HCT116 (cell line): Measurements from ENCODE around the gene GDF10. TPM values are rescaled to one million over a fixed set of nuclear protein-coding genes. Genes with fewer than 3 reads are reported as not detected.

Experiments used
- ATAC-seq: fragments of 200-7000 bp; cut with Tn5 transposase; 2 replicates; pipeline ENCODE4 v1.9.1; 2020; ENCODE audit warnings: mild to moderate bottlenecking, moderate library complexity
- BruUV-seq: library from RNA; stranded (reverse); fragments of 400-500 nt; replicated peaks from 2 replicates; lab custom pipeline; 2021; lab: Mats Ljungman, UMichigan
- CTCF ChIA-PET: fragments of 300-600 bp; sonication (Branson Sonifier 250); formaldehyde crosslinking; loops from one replicate; lab custom pipeline; 2021; ENCODE audit warnings: antibody characterized with exemption; lab: Charles Lee
- POLR2A ChIA-PET: fragments of 300-600, 350-600 bp; sonication (Branson Sonifier 250); formaldehyde crosslinking; loops from one replicate; lab custom pipeline; 2021; ENCODE audit warnings: antibody characterized with exemption; lab: Charles Lee
- RAD21 ChIA-PET, 2 experiments: fragments of 300-600 bp; sonication (Branson Sonifier 250); formaldehyde crosslinking; loops; one replicate each; lab custom pipeline; 2023; ENCODE audit warnings: low total read pairs in 2 of 2; ENCODE audit not compliant: uncharacterized antibody in 2 of 2, unreplicated experiment in 2 of 2, low non-redundant PET in 1 of 2; lab: Charles Lee
- DNase-seq: peaks from one replicate; pipeline ENCODE4 v3.0.0-alpha.2; 2010; ENCODE audit warnings: low read depth, low spot score
- H2AFZ ChIP-seq: fragments of 200-600 bp; shearing (Covaris generic), sonication (generic); 2 replicates; pipeline ENCODE4 v1.6.1; 2017; ENCODE audit warnings: low read depth, mixed run types, mixed read lengths, antibody characterized with exemption, low read length; ENCODE audit not compliant: poor library complexity, severe bottlenecking
- H3K27ac ChIP-seq: 2 replicates; pipeline ENCODE4 v1.5.1; 2012; ENCODE audit warnings: low read depth, low read length
- H3K27me3 ChIP-seq: fragments of 200-600 bp; sonication (generic); 2 replicates; pipeline ENCODE4 v1.6.1; 2016; ENCODE audit warnings: mixed run types, low read length, mixed read lengths; ENCODE audit not compliant: insufficient read depth
- H3K36me3 ChIP-seq, 2 experiments: fragments of 200-500 bp in 1 of 2; fragments of 200-600 bp in 1 of 2; sonication (Bioruptor generic) in 1 of 2; sonication (generic) in 1 of 2; 2 replicates each; pipeline versions ENCODE4 v1.5.1 to v1.6.1; 2014 to 2016; ENCODE audit warnings: low read length in 2 of 2, inconsistent platforms in 1 of 2, mixed read lengths in 1 of 2, mixed run types in 1 of 2; ENCODE audit not compliant: insufficient read depth in 2 of 2, control insufficient read depth in 1 of 2
- H3K4me1 ChIP-seq, 2 experiments: fragments of 200-600 bp in 1 of 2; sonication (generic) in 1 of 2; 2 replicates each; pipeline versions ENCODE4 v1.5.1 to v1.6.1; 2012 to 2017; ENCODE audit warnings: low read length in 2 of 2, inconsistent platforms in 1 of 2, mild to moderate bottlenecking in 1 of 2, mixed read lengths in 1 of 2, mixed run types in 1 of 2, moderate library complexity in 1 of 2; ENCODE audit not compliant: insufficient read depth in 2 of 2, control insufficient read depth in 1 of 2
- H3K4me2 ChIP-seq: fragments of 200-600 bp; sonication (generic); 2 replicates; pipeline ENCODE4 v1.6.1; 2017; ENCODE audit warnings: mixed run types, low read length, mixed read lengths
- H3K4me3 ChIP-seq, 2 experiments: fragments of 200-600 bp in 1 of 2; sonication (generic) in 1 of 2; replicated peaks in 1 of 2; 2 replicates each; pipeline ENCODE4 v1.5.1; 2011 to 2016; ENCODE audit warnings: low read length in 2 of 2, control low read depth in 1 of 2, low read depth in 1 of 2, mild to moderate bottlenecking in 1 of 2, mixed read lengths in 1 of 2, mixed run types in 1 of 2
- H3K79me2 ChIP-seq: fragments of 200-600 bp; sonication (generic); 2 replicates; pipeline ENCODE4 v1.6.1; 2017; ENCODE audit warnings: mild to moderate bottlenecking, mixed run types, low read length, moderate library complexity, mixed read lengths; ENCODE audit not compliant: insufficient read depth
- H3K9ac ChIP-seq: fragments of 200-600 bp; sonication (generic); 2 replicates; pipeline ENCODE4 v1.6.1; 2016; ENCODE audit warnings: low read length, mixed read lengths
- H3K9me2 ChIP-seq: fragments of 200-600 bp; sonication (generic), shearing (Covaris generic); 2 replicates; pipeline ENCODE4 v1.6.1; 2017; ENCODE audit warnings: mixed run types, mild to moderate bottlenecking, moderate library complexity; ENCODE audit not compliant: insufficient read depth
- H3K9me3 ChIP-seq, 2 experiments: fragments of 200-500 bp in 1 of 2; fragments of 200-600 bp in 1 of 2; sonication (Bioruptor generic) in 1 of 2; sonication (generic) in 1 of 2; 2 replicates each; pipeline ENCODE4 v1.6.1; 2014 to 2017; ENCODE audit warnings: low read length in 2 of 2, mixed read lengths in 2 of 2, inconsistent platforms in 1 of 2, low read depth in 1 of 2, mild to moderate bottlenecking in 1 of 2, mixed run types in 1 of 2, moderate library complexity in 1 of 2; ENCODE audit not compliant: control insufficient read depth in 1 of 2, insufficient read depth in 1 of 2
- H4K20me1 ChIP-seq: fragments of 200-600 bp; sonication (generic), shearing (Covaris generic); 2 replicates; pipeline ENCODE4 v1.6.1; 2017; ENCODE audit warnings: mixed run types, mild to moderate bottlenecking, moderate library complexity; ENCODE audit not compliant: insufficient read depth
- FOSL1 ChIP-seq: IDR thresholded peaks from 2 replicates; pipeline ENCODE4 v1.6.1; 2012; ENCODE audit warnings: low read depth
- POLR2A ChIP-seq: IDR thresholded peaks from 2 replicates; pipeline ENCODE4 v1.7.0; 2011; ENCODE audit warnings: borderline replicate concordance; ENCODE audit not compliant: insufficient read depth, insufficient read length; ENCODE audit errors: extremely low read depth
- SIN3A ChIP-seq: IDR thresholded peaks from 2 replicates; pipeline ENCODE4 v1.6.1; 2012; ENCODE audit warnings: low read depth
- YY1 ChIP-seq: IDR thresholded peaks from 2 replicates; pipeline ENCODE4 v1.6.1; 2011; ENCODE audit warnings: low read length, low read depth, moderate library complexity, mild to moderate bottlenecking; ENCODE audit not compliant: insufficient replicate concordance; ENCODE audit errors: extremely low read depth
- ZNF274 ChIP-seq: fragments of 200-500 bp; sonication (Bioruptor generic); IDR thresholded peaks from 2 replicates; pipeline ENCODE4 v1.6.1; 2014; ENCODE audit warnings: mild to moderate bottlenecking, low read depth, low read length, inconsistent platforms
- intact Hi-C: fragments of 100-400 bp; cut with micrococcal nuclease; formaldehyde crosslinking; loops from 2 replicates; pipeline ENCODE4 v1.10.0; 2022
- total RNA-seq: library from RNA; stranded (reverse); gene quantifications from one replicate; pipeline ENCODE4 v1.2.1, GENCODE V29; 2021; ENCODE audit not compliant: unreplicated experiment
- TF ChIP-seq, protein P1 (sequence below): IDR thresholded peaks from 2 replicates; pipeline ENCODE4 v1.6.1; 2012

Gene GDF10
- total RNA-seq, 1 experiment from 2014 or later, result not detected

GRCh38 chr10:47332946-47333345 is 32.9 kb downstream of the GDF10 start:
- no peak overlapping the region for H2AFZ ChIP-seq
- ATAC-seq (no peak), DNase-seq (no peak)
- peaks cover 0 to 11% of the 10 kb centered on the region in 2 experiments; a peak in 1 of 4 replicates for H3K4me1 ChIP-seq
- H3K4me2 ChIP-seq, result no peak overlapping the region
- no peaks in the 10 kb centered on the region for H3K9me3 ChIP-seq
- no peak for TF ChIP-seq YY1
- no peak for TF ChIP-seq ZNF274
- no peak for TF ChIP-seq POLR2A
- TF ChIP-seq, protein P1, sequence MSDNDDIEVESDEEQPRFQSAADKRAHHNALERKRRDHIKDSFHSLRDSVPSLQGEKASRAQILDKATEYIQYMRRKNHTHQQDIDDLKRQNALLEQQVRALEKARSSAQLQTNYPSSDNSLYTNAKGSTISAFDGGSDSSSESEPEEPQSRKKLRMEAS, result no peak
- H3K36me3 ChIP-seq, result no peaks in the 10 kb centered on the region
- no TSS peak for BruUV-seq
- CTCF ChIA-PET, result interaction anchor here (1.7 kb wide), 1 partner anchor 8 kb away, joined by 6 read pairs; no protein-coding TSS in a partner anchor
- POLR2A ChIA-PET, result no interaction called here
- H3K79me2 ChIP-seq, result no peaks in the 10 kb centered on the region
- RAD21 ChIA-PET, result no interaction called here
- H3K27ac ChIP-seq, result no peak overlapping the region
- no peak overlapping the region for H3K9ac ChIP-seq
- H4K20me1 ChIP-seq, result no peaks in the 10 kb centered on the region
- intact Hi-C loops, result no loop called here
- no peak overlapping the region for H3K4me3 ChIP-seq
- 0 out of 2 replicates have a peak, but pooled peaks cover 9% of the 10 kb centered on the region for H3K27me3 ChIP-seq
- H3K9me2 ChIP-seq, result no peaks in the 10 kb centered on the region

- H3K4me2 ChIP-seq, result no peak overlapping the region
- H3K27me3 ChIP-seq, result 0 out of 2 replicates have a peak, but pooled peaks cover 9% of the 10 kb centered on the region
- ATAC-seq (no peak), DNase-seq (no peak)
- intact Hi-C loops, result no loop called here
- no peak overlapping the region for H3K27ac ChIP-seq
- TF ChIP-seq FOSL1 (no peak), SIN3A (no peak)
- POLR2A ChIA-PET, result no interaction called here
- H4K20me1 ChIP-seq, result no peaks in the 10 kb centered on the region
- no peaks in the 10 kb centered on the region for H3K9me2 ChIP-seq
- H3K79me2 ChIP-seq, result no peaks in the 10 kb centered on the region
- RAD21 ChIA-PET, result no interaction called here
- H3K9ac ChIP-seq, result no peak overlapping the region
- no peaks in the 10 kb centered on the region for H3K36me3 ChIP-seq
- H3K4me1 ChIP-seq, result peaks cover 0 to 11% of the 10 kb centered on the region in 2 experiments; a peak in 1 of 4 replicates
- H3K4me3 ChIP-seq, result no peak overlapping the region
- H2AFZ ChIP-seq, result no peak overlapping the region
- H3K9me3 ChIP-seq, result no peaks in the 10 kb centered on the region
- BruUV-seq, result no TSS peak
- CTCF ChIA-PET, result no interaction called here
Measured at GRCh38 chr10:47333532-47333931, 33.5 kb downstream of the GDF10 start.
